IMR-90 (cell line): Measurements from ENCODE around the gene TMC1. TPM values are rescaled to one million over a fixed set of nuclear protein-coding genes. Genes with fewer than 3 reads are reported as not detected.

ENCODE experiments used
- ATAC-seq: fragments of 200-7000 bp; cut with Tn5 transposase; 2 replicates; pipeline ENCODE4 v1.9.1; 2020; ENCODE audit warnings: low read depth, mild to moderate bottlenecking, moderate library complexity
- BruUV-seq: library from RNA; stranded (reverse); fragments of 400-500 nt; replicated peaks from 2 replicates; lab custom pipeline; 2021; lab: Mats Ljungman, UMichigan
- CTCF ChIA-PET: fragments of 300-600 bp; formaldehyde crosslinking; extraction: SDS; loops from one replicate; lab custom pipeline; 2021; ENCODE audit warnings: antibody characterized with exemption; lab: Yijun Ruan, JAX
- POLR2A ChIA-PET: fragments of 300-600 bp; sonication (Branson Sonifier 250); formaldehyde crosslinking; loops from one replicate; lab custom pipeline; 2022; ENCODE audit warnings: antibody characterized with exemption; ENCODE audit not compliant: unreplicated experiment; lab: Charles Lee
- DNase-seq: peaks from one replicate; pipeline ENCODE4 v3.0.0; 2013
- H2AFZ ChIP-seq: replicated peaks from 2 replicates; pipeline ENCODE3; 2013; ENCODE audit warnings: low read length, mild to moderate bottlenecking; ENCODE audit not compliant: poor library complexity
- H2AK5ac ChIP-seq: 2 replicates; pipeline ENCODE4 v1.6.1; 2013; ENCODE audit warnings: low read depth, low read length, inconsistent platforms
- H2AK9ac ChIP-seq: replicated peaks from 2 replicates; pipeline ENCODE3; 2013; ENCODE audit warnings: mild to moderate bottlenecking, low read depth, low read length, moderate library complexity; ENCODE audit not compliant: poor library complexity
- H2BK120ac ChIP-seq: 2 replicates; pipeline ENCODE4 v1.6.1; 2013; ENCODE audit warnings: low read depth, low read length, inconsistent platforms
- H2BK15ac ChIP-seq: 3 replicates; pipeline ENCODE4 v1.6.1; 2013; ENCODE audit warnings: low read depth, low read length, inconsistent platforms
- H2BK20ac ChIP-seq: 2 replicates; pipeline ENCODE4 v1.6.1; 2013; ENCODE audit warnings: low read depth, mild to moderate bottlenecking, inconsistent platforms, low read length, moderate library complexity
- H2BK5ac ChIP-seq: 2 replicates; pipeline ENCODE4 v1.6.1; 2013; ENCODE audit warnings: mild to moderate bottlenecking, low read depth, low read length, inconsistent platforms; ENCODE audit not compliant: poor library complexity, severe bottlenecking
- H3K14ac ChIP-seq: replicated peaks from 2 replicates; pipeline ENCODE4 v1.6.1; 2013; ENCODE audit warnings: low read depth, low read length, inconsistent platforms
- H3K18ac ChIP-seq: 2 replicates; pipeline ENCODE4 v1.6.1; 2013; ENCODE audit warnings: low read depth, low read length, control low read depth
- H3K23ac ChIP-seq: 2 replicates; pipeline ENCODE4 v1.6.1; 2013; ENCODE audit warnings: low read depth, low read length, inconsistent platforms
- H3K27ac ChIP-seq: 2 replicates; pipeline ENCODE4 v1.5.1; 2013; ENCODE audit warnings: mild to moderate bottlenecking, control low read depth, low read length; ENCODE audit not compliant: insufficient read depth
- H3K27me3 ChIP-seq: 2 replicates; pipeline ENCODE4 v1.6.1; 2013; ENCODE audit warnings: low read length; ENCODE audit not compliant: control insufficient read depth, insufficient read depth
- H3K36me3 ChIP-seq: 2 replicates; pipeline ENCODE4 v1.6.1; 2013; ENCODE audit warnings: low read length, mixed read lengths; ENCODE audit not compliant: control insufficient read depth, insufficient read depth
- H3K4ac ChIP-seq: 2 replicates; pipeline ENCODE4 v1.6.1; 2013; ENCODE audit warnings: low read depth, low read length, inconsistent platforms
- H3K4me1 ChIP-seq: 2 replicates; pipeline ENCODE4 v1.6.1; 2013; ENCODE audit warnings: low read length, mixed read lengths; ENCODE audit not compliant: control insufficient read depth, insufficient read depth
- H3K4me2 ChIP-seq: 2 replicates; pipeline ENCODE4 v1.6.1; 2013; ENCODE audit warnings: low read depth, mild to moderate bottlenecking, control low read depth, low read length, moderate library complexity
- H3K4me3 ChIP-seq: 2 replicates; pipeline ENCODE4 v1.5.1; 2013; ENCODE audit warnings: low read depth, mild to moderate bottlenecking, control low read depth, low read length, moderate library complexity; ENCODE audit not compliant: insufficient read depth
- H3K56ac ChIP-seq: 2 replicates; pipeline ENCODE4 v1.6.1; 2013; ENCODE audit warnings: low read length, inconsistent platforms; ENCODE audit not compliant: insufficient read depth; ENCODE audit errors: extremely low read depth
- H3K79me1 ChIP-seq, 2 experiments: 2 replicates each; pipeline ENCODE4 v1.6.1; 2013; ENCODE audit warnings: low read length in 2 of 2, inconsistent platforms in 1 of 2, low read depth in 1 of 2
- H3K9ac ChIP-seq: 2 replicates; pipeline ENCODE4 v1.6.1; 2013; ENCODE audit warnings: low read depth, low read length, control low read depth
- H3K9me1 ChIP-seq: 2 replicates; pipeline ENCODE4 v1.6.1; 2013; ENCODE audit warnings: low read length, inconsistent platforms; ENCODE audit not compliant: insufficient read depth
- H3K9me3 ChIP-seq: 2 replicates; pipeline ENCODE4 v1.6.1; 2013; ENCODE audit warnings: low read length; ENCODE audit not compliant: control insufficient read depth, insufficient read depth
- H4K20me1 ChIP-seq: 2 replicates; pipeline ENCODE4 v1.6.1; 2013; ENCODE audit warnings: low read length, inconsistent platforms; ENCODE audit not compliant: insufficient read depth
- H4K5ac ChIP-seq: 2 replicates; pipeline ENCODE4 v1.6.1; 2013; ENCODE audit warnings: mild to moderate bottlenecking, low read depth, low read length, control low read depth
- H4K8ac ChIP-seq, 2 experiments: 2 replicates each; pipeline ENCODE4 v1.6.1; 2013; ENCODE audit warnings: low read depth in 2 of 2, low read length in 2 of 2, control low read depth in 1 of 2, inconsistent platforms in 1 of 2
- H4K91ac ChIP-seq: 2 replicates; pipeline ENCODE4 v1.6.1; 2013; ENCODE audit warnings: low read depth, low read length, inconsistent platforms; ENCODE audit not compliant: insufficient read depth
- CTCF ChIP-seq: conservative IDR thresholded peaks from 2 replicates; pipeline ENCODE4 v1.5.1; 2012; ENCODE audit warnings: mild to moderate bottlenecking, low read depth, low read length, improper control_type of control experiment
- ELK1 ChIP-seq: fragments of 150-350 bp; IDR thresholded peaks from 2 replicates; pipeline ENCODE4 v1.6.1; 2016; ENCODE audit warnings: low read depth, mild to moderate bottlenecking, low read length, moderate library complexity, borderline replicate concordance
- MAZ ChIP-seq: IDR thresholded peaks from 2 replicates; pipeline ENCODE4 v1.6.1; 2012; ENCODE audit warnings: low read depth, mild to moderate bottlenecking, low read length, improper control_type of control experiment, moderate library complexity, borderline replicate concordance
- NFE2L2 ChIP-seq: fragments of 150-350 bp; IDR thresholded peaks from 2 replicates; pipeline ENCODE4 v1.6.1; 2016; ENCODE audit warnings: low read depth, mild to moderate bottlenecking, low read length
- POLR2A ChIP-seq: IDR thresholded peaks from 2 replicates; pipeline ENCODE4 v1.6.1; 2012; ENCODE audit warnings: mild to moderate bottlenecking, low read depth, low read length
- RCOR1 ChIP-seq: IDR thresholded peaks from 2 replicates; pipeline ENCODE4 v1.6.1; 2012; ENCODE audit warnings: mild to moderate bottlenecking, low read length, improper control_type of control experiment; ENCODE audit not compliant: insufficient replicate concordance
- SMC3 ChIP-seq: fragments of 150-350 bp; IDR thresholded peaks from 2 replicates; pipeline ENCODE4 v1.6.1; 2016; ENCODE audit warnings: low read depth, mild to moderate bottlenecking, antibody characterized with exemption, low read length, moderate library complexity
- USF2 ChIP-seq: fragments of 150-350 bp; IDR thresholded peaks from 2 replicates; pipeline ENCODE4 v1.6.1; 2017; ENCODE audit warnings: mild to moderate bottlenecking, antibody characterized with exemption, low read length, low read depth
- dilution Hi-C: fragments of 300-500 bp; cut with HindIII; formaldehyde crosslinking; loops from one replicate; pipeline ENCODE4 v1.14.3; 2018; ENCODE audit warnings: low sequenced_read_pairs; ENCODE audit not compliant: unreplicated experiment
- in situ Hi-C: fragments of 300-500 bp; cut with MboI; formaldehyde crosslinking; loops from 3 replicates; pipeline ENCODE4 v1.14.3; 2019; ENCODE audit warnings: low sequenced_read_pairs, inconsistent platforms, mixed read lengths
- intact Hi-C: fragments of 100-400 bp; cut with micrococcal nuclease; formaldehyde crosslinking; loops from 2 replicates; pipeline ENCODE4 v1.10.0; 2022
- polyA plus RNA-seq, 3 experiments: library from polyadenylated mRNA; depleted of rRNA; stranded (reverse); fragments of >200 nt; gene quantifications; 2 replicates each; pipeline ENCODE4 v1.2.3, GENCODE V29; 2012; ENCODE audit warnings: low replicate concordance in 1 of 3
- total RNA-seq: library from RNA; depleted of rRNA; stranded (reverse); fragments of >200 nt; gene quantifications from 2 replicates; pipeline ENCODE4 v1.2.3, GENCODE V29; 2012

Gene TMC1
- total and polyA plus RNA-seq, 2 of the 4 experiments (the other 2 are of a cell fraction): not detected

GRCh38 chr9:72875221-72875620, 353.8 kb downstream of the TMC1 start:
- H3K4me1 ChIP-seq: no peaks in the 10 kb centered on the region
- H3K9me3 ChIP-seq: no peaks in the 10 kb centered on the region
- TF ChIP-seq ELK1 (no peak), NFE2L2 (no peak), USF2 (no peak), CTCF (no peak), SMC3 (no peak), POLR2A (no peak), MAZ (no peak), RCOR1 (no peak)
- no peak overlapping the region for H3K27ac ChIP-seq
- H2AK5ac ChIP-seq: no peak overlapping the region
- no peak overlapping the region for H2AK9ac ChIP-seq
- H4K91ac ChIP-seq: no peak overlapping the region
- no peak overlapping the region for H3K56ac ChIP-seq
- dilution Hi-C loops: no loop called here
- no peak overlapping the region for H3K4me2 ChIP-seq
- H3K9me1 ChIP-seq: no peaks in the 10 kb centered on the region
- H4K20me1 ChIP-seq: no peaks in the 10 kb centered on the region
- H3K27me3 ChIP-seq: no peaks in the 10 kb centered on the region
- no peak overlapping the region for H2BK5ac ChIP-seq
- H3K9ac ChIP-seq: no peak overlapping the region
- POLR2A ChIA-PET: no interaction called here
- H3K4me3 ChIP-seq: no peak overlapping the region
- H2BK120ac ChIP-seq: no peak overlapping the region
- no peak overlapping the region for H4K8ac ChIP-seq
- intact Hi-C loops: no loop called here
- in situ Hi-C loops: no loop called here
- CTCF ChIA-PET: no interaction called here
- no peak overlapping the region for H3K14ac ChIP-seq
- H2BK20ac ChIP-seq: no peak overlapping the region
- H3K4ac ChIP-seq: no peak overlapping the region
- H4K5ac ChIP-seq: no peak overlapping the region
- DNase-seq (no peak), ATAC-seq (no peak)
- no peak overlapping the region for H3K18ac ChIP-seq
- H3K36me3 ChIP-seq: no peaks in the 10 kb centered on the region
- BruUV-seq: no TSS peak
- no peak overlapping the region for H2BK15ac ChIP-seq
- no peak overlapping the region for H3K23ac ChIP-seq
- H3K79me1 ChIP-seq: no peaks in the 10 kb centered on the region
- no peak overlapping the region for H2AFZ ChIP-seq
